Measurements from ENCODE around the gene NRTN.

Gene NRTN

DNA sequence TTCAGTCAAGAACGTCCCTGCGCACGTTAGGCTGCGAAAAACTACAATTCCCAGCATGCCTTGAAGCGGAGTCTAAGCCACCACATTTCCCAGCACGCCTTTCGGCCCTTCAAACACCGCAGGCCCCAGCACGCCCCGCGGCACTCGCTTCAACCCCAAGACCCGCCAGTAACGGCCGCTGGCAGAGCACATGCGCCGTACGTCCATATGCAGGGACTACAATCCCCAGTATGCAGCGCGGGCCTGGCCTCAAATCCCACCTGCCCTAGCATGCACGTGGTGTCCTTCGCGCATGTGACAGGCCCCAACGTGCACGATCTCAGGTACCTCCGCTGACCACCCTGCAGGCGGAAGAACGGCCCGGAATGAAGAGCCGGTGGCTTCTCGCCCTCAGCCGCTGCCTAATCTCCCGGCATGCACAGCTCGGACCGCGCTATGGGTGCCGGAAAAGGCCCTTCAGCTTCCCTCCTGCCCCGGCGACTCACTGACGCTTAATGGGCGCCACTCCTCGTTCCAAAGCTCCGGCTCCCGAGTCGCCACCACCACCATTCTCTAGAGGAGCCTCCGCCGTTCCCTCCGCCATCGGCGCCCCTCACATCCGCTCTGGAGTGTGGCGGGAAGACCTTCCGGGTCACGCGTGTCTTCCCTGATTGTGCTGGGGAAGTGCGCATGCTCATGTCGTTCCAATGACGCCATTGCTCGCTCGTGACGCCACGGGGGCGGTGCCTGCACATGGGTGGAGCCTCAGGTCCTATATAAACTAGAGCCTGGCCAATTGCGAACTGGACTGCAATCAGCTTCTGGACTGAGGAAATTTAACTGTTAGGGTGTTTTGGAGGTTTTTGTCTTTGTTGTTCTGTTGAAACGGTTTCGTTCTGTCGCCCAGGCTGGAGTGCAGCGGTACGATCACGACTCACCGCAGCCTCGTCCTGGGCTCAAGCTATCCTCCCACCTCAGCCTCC lies 14.0 kb upstream of the NRTN start, which contains the start of gene DUS3L:
Gene DUS3L, minus strand, starts transcription at position 605 of the 962 bp plus-strand sequence. Its CDS starts 22 bp downstream, at position 583.
- DNase-seq, result peak; percentile 94 to 100

DNA sequence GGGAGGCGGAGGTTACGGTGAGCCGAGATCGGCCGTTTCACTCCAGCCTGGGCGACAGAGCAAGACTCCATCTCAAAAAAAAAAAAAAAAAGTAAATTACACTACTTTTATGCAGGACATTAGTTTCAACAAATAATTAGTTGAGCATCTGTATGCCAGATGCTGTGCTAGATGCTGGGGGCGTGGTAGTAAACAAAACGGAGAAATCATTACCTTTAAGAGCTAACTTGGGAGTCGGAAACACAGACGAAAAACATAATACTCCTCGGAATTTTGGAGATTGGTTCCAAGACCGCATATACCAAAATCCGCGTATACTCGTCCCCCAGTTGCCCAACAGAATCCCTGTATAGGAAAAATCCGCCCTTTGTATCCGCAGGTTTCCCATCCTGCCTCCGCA lies 12.6 kb upstream of the NRTN start:
- DNase-seq, result no peak

DNA sequence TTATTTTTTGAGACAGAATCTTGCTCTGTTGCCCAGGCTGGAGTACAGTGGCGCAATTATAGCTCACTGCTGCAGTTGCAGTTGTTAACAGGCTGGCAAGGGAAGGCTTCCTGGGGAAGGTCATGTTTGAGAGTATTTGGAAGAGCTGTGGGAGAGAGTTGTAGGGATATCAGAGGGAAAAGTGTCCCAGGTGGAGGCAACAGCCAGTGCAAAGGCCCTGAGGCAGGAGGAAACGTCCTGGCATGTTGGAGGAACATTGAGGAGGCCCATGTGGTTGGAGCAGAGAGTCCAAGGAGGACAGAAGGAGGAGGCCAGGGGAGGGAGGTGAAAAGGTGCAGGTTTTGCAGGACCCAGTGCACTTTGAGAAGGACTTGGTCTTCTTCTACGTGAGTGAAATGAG lies 11.7 kb upstream of the NRTN start:
- no peak for DNase-seq

DNA sequence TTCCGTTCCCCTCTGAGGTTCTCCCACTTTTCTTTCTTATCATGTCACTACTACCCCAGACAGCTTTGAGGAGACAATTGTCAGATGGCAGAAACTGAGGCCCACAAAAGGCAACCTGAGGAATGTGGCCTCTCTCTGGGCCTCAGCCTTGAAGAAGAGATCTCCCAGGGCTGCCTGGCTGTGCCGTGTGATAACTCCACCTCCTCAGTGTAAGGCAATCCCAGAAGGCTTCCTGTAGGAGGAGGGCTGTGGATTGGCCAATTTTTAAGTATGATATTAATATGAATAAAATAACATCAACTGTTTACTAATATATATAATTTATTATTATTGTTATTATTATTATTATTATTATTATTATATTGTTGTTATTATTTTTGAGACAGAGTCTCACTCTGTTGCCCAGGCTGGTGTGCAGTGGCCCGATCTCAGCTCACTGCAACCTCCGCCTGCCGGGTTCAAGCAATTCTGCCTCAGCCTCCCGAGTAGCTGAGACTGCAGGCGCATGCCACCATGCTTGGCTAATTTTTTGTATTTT lies 9.4 kb upstream of the NRTN start:
- no peak for DNase-seq

DNA sequence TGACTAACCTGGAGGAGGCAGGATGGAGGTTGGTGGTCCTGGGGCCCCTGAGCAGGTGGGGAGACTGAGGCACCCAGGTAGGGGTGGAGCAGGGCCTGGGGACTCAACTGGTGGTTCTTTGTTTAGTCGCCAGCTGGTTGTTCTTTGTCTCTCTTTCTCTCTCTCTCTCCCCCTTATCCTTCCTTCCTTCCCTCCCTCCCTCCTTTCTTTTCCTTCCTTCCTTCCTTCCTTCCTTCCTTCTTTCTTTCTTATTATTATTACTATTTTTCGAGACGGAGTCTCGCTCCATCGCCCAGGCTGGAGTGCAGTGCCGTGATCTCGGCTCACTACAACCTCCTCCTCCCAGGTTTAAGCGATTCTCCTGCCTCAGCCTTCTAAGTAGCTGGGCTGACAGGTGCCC lies 6.6 kb upstream of the NRTN start:
- no peak for DNase-seq

DNA sequence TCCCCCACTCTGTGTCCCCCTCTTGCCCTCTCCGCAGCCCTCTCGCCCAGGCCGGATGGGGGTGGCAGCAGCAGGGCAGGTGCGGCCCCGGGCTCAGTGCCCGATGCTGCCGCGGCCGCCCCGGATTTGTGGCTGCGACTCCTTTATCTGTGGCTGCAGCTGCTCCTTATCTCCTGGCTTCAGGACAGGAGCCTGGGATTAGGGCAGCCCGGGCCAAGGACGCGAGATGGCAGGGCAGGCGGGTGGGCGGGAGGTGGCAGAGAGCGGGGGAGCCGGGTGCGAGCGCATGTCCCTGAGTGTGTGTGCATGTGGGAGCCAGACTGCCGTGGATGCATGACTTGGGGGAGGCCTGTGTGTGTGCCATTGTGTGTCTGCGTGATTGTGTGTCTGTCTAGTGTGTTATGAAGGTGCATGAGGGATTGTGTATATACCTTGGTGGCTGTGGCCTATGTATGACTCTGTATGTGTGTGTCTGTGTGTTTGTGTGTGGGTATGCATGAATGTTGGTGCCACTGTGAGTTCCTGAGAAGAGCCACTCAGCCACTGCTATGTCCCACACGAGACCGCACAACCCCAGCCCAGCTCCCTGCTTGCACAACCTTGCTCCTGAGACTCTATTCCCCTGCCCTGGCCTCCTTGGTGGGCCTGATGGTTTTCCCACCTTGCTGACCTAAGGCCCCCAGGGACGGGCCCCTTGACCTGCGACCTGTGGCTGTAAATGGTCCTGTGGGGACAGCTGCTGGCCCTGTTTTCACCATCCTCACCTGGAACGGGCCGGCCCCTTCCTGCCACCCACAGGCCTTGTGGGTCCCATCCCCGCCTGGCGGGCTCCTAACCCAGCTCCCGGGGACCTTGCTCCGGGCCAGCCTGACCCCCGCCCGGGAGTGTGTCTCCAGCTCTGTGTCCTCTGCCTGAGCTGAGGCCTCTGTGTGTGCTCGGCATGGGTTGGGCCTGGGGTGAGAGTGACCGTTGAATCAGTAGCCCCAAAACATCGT lies 5.3 kb upstream of the NRTN start:
- DNase-seq, result no peak

DNA sequence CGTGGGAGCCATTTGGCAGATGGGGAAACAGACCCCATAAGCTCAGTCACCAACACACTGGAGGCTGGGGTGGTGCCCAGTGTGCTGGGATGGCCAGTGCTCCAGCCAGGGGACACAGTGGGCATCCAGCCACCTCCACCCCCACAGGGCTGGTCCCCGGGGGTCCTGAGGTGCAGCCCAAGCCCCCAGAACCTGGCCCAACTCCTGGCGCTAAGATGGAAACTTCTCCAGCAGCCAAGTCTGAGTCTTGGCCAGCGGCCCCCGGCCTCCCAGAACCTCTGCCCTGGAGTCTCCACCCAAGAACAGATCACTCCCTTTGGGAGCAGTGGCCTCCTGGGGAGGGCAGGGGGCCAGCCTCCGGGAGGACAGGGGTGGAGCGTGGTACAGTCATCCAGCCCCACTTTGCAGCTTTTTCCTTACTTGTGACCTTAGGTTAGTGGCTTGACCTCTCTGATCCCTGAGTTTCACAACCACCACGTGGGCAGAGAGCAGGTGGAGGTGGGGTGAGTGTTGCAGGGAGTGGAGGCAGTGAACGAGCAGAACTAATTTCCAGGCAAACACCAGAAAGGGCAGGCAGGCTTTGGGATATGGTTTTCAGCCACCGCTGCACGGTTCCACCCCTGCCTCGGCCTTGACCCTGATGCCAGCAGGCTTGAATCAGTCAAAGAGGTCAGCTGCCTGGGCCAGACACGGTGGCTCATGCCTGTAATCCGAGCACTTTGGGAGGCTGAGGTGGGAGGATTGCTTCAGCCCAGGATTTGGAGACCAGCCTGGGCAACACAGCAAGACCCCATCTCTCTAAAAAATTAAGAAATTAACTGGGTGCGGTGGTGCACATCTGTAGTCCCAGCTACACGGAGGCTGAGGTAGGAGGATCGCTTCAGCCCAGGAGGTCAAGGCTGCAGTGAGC lies 4.3 kb upstream of the NRTN start:
- DNase-seq, result no peak

DNA sequence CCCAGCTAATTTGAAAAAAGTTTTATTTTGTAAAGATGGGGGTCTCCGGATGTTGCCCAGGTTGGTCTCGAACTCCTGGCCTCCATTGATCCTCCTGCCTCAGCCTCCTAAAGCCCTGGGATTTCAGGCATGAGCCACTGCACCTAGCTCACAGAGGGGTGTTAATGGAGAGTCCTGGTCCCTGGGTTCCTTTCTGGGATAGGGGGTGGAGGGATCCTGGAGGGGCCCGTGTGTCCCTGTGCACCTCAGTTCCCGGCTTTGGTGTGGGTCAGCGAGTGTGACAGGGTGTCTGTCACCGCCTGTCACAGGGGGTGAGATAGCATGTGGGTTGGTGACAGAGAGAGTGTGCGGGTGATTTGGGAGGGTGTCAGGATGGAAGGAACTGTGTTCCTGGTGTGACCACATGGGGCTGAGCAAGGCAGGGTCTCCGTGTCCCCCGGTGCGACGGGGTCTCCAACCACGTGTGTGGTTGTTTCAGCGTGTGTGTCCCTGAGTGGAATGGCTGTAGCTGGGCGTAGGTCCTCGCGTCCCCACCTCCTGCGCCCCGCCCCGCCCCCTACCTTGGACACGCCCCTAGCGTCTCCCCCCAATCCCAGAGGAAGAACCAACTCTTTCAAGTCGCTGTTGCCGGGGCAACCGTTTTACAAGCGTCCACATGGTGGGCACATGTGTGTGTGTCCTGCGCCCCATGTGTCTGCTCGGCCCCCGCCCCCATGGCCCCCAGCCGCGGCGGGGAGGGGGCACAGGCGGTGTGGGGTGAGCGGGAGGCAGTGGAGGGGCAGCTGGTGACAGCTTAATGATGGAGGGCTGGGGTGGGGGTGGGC lies 2.9 kb upstream of the NRTN start:
- DNase-seq, result no peak

DNA sequence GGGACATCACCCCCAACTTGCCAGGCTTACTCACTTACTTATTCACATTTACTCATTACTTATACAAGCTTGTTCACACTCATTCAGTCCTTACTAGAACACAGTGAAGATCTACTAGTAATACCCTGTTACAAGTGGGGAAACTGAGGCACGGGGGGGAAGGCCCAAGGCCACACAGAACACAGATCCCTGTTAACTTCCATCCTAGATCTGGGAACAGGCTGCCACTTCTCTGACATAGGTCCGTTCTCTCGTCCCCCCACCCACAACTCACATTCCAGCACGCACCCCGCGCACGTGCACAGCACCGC lies 1.5 kb upstream of the NRTN start:
- DNase-seq, result no peak

DNA sequence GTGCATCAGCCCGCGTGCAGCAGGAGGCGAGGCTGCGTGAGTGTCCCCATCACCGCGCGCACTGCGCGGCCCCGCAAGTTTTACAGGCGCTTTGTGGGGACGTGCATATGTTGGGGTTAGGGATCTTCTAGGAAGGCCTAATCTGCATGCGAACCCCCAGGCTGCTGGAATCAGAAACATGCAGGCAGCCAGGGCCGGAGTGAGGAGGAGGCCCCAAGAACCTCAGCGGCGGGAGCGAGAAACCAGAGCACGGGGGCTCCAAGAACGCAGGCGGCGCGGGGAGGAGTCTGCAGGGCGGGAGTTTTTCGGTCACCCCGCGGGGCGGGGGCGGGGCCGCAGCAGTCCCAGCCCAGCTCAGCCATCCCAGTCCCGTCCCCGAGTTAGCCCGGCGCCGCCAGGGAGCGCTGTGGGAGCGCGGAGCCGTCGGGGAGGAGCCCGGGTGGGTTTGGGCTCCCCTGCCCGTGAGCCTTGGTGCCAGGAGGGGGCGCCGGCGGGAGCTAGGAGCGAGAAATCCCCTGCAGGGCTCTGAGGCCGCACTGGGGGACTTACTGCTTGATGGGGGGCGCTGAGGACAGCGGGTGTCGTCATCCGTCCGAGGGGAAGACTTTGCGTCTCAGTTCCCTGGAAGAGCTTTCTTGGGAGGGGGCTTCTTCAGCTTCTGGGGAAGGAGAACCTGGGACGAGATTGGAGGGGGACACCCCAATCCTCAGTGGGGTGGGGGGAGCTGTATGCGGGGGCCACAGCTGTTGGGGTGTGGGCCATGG lies 933 bp upstream of the NRTN start:
- peak; percentile 79 to 95 for DNase-seq

DNA sequence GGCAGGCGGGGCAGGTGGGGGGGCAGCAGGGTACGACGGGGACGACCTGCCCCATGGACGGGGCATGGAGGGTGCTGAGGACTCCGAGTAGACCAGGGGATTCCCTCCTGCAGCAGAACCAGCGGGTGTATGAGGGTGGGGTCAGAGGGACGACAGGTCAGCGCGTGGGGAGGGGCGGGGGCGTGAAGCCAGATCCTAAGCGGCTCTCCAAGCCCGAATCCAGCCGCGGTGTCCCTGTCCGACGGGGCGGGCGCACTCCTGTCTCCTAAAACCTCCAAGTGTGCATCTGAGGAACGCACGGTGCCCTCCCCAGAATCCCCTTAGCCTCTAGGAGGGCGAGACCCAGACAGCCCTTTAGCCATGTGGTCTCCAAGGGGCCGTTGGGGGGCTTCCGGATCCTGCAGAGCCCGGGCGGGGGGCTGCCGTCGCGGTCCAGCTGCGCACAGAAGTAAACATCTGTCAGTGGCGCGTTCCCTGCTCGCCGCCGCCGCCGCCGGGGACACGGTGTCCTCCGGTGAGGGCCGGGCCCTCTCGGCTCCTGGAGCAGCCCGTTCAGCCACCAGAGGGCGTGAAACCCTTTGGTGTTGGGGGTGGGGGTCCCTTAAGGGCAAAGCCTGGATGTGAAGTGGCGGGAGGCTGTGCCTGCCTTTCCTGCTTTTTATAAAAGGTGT lies 730 bp downstream of the NRTN start:
- DNase-seq, result peak in 1 of 2 donors; percentile 36

DNA sequence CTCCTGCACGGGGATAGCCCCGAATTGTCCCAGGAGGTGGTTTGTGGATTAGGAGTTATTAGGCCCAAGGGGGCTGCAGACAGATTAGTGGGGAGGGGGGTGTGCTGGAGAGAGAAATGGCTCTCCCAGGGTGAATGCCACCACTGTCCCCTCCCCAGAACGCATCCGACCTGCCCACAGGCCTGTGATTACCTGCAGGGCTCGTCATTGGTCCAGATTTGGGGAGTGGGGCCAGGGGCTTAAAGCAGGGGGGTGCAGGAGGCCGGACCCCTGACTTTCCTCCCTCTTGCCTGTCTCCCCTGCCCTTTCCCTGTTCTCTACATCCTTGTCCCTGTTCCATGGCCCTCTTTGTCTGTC lies 1.2 kb downstream of the NRTN start:
- no peak for DNase-seq

DNA sequence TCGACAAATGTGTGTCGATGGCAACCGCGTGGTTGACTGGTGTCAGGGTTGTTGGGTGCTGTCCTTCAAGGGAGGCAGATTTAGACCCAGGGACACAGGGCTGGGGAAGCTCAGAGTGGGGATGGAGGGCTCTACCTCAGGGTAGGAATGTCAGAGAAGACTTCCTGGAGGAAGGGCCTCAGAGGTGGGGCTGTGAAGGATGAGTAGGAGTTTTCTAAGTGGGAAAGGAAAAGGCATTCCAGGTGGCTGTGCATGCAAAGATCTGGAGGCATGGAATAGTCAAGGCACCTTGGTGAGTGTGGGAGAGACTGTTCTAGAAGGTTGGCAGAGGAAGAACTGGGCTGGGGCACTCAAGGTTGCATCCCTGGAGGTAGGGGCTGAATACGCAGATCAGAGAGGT lies 2.0 kb downstream of the NRTN start:
- DNase-seq, result no peak

DNA sequence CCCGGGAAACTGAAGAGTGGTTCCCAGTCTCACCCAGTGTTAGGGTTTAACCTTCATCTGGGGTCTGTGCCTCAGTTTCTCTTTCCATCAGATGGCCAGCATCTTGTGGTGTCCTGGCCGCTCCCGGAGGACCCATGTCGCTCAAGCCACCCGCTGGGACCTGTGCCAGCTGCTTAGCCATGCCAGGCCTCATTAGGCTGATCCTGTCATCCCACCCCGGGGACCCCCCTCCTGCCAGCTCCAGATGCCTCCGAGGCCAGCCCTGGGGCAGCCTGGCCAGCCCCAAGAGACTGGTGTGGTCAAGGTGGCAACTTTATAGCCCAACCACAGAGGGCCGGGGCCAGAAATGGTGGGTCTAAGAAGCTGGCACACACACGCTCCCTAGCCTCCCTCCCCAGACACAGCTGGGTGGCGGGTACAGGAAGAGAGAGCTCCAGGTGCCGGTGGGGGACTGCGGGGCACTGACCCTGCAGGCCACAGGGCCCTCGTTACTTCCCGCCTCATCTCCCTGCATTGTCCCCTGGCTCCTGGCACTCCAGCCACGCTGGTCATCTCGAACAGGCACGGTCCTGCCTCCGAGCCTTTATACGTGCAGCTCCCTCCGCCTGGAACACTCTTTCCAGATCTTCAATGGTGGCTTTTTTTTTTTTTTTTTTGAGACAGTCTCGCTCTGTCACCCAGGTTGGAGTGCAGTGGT lies 3.4 kb downstream of the NRTN start:
- DNase-seq, result no peak

DNA sequence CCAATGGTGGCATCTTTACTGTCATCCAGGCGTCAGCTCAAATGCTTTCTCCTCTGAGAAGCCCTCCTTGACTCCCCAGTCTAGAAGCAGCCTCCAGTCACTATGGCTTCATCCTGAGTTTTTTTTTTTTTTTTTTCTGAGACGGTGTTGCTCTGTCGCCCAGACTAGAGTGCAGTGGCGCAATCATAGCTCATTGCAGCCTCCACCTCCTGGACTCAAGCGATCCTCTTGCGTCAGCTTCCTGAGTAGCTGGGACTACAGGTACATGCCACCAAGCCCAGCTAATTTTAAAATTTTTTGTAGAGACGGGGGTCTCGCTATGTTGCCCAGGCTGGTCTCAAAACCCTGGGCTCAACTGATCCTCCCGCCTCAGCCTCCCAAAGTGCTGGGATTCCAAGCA lies 4.2 kb downstream of the NRTN start:
- no peak for DNase-seq

DNA sequence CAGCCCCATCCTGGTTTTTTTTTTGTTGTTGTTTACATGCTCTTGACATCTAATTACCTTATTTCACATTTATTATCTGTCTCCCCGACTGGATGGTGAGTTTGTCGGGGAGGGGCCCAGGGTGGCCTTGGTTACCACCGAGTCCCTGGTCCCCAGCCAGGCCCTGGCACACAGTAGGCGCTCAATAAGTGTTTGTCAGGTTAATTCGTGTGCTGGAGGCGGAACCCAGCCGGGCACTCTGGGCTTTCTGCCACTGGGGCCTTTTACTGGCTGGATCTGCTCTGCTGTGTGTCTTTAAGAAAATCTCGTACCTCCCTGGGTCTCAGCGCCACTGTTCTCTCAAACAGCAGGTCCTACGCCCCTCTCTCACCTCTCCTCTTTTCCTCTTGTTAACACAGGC lies 4.6 kb downstream of the NRTN start:
- DNase-seq, result no peak

DNA sequence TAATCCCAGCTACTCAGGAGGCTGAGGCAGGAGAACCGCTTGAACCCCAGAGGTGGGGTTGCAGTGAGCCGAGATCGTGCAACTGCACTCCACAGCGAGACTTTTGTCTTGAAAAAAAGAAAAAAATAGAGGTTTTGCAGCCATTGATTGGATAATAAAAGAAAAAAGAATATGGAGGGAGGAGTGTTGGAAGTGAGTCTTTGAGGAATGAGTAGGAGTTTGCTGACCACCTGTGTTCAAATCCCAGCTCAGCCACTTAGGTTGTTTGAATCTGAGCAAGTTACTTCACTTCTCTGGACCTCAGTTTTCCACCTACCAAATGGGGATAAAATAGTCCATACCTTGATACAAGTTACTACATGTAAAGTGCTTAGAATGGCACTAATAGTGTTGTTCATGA lies 6.2 kb downstream of the NRTN start:
- DNase-seq, result no peak

DNA sequence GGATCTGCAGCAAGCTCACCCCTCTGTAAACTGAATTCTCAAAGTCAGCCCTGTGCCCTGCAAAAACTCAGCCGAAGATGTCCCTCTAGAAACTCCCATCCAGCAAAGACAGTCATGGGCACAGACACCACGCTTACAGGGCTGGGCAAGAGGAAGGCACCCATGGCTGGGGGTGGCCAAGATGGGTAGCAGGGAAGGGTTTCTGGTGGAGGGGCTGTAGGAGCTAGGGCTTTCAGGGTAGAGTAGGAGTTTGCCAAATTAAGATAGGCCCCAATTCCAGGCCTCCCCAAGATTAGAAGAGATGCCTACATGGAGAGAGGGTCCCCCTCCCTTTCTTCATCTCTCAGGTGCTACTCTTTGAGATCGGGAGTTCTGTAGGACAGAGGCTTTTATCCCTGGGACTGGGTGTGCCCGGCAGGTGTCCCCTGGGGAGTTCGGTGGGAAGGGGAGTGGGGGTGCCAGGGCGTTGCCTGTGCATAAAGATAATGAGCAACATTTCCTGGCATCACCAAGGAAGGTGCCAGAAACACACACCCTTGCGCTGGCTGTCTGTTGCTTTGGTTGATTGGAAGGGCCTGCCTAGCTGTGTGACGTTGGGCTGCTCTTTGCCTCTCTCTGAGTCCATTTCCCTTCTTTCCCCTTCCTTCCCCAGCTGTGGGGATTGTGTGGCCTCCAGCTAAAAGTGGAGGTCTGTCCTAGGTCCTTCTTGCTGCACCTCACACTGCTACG lies 9.4 kb downstream of the NRTN start:
- no peak for DNase-seq

DNA sequence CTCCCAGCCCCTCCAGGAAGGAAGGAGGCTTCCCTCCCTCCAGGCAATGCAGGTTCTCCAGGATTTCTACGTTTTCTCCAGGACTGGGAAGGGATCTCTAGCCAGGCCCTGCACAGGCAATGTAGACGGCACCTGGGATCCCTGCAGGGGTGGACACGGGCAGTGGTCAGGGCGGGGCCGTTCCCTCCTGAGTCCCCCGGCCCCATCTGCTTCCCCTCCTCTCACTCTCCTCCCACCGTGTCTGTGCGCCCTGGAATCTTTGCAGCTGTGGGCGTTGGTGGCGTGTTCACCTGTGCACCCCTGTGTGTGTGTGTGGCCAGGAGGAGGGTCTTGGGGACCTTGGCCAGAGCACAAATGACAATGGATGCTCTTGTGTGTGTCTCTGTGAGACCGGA lies 10.0 kb downstream of the NRTN start:
- DNase-seq, result no peak
